ENCODE results near the gene PRDM16. TPM values are rescaled to one million over a fixed set of nuclear protein-coding genes. Genes with fewer than 3 reads are reported as not detected.

Gene PRDM16
- total RNA-seq, 1 donor from 2014 or later = 0.13 TPM

DNA sequence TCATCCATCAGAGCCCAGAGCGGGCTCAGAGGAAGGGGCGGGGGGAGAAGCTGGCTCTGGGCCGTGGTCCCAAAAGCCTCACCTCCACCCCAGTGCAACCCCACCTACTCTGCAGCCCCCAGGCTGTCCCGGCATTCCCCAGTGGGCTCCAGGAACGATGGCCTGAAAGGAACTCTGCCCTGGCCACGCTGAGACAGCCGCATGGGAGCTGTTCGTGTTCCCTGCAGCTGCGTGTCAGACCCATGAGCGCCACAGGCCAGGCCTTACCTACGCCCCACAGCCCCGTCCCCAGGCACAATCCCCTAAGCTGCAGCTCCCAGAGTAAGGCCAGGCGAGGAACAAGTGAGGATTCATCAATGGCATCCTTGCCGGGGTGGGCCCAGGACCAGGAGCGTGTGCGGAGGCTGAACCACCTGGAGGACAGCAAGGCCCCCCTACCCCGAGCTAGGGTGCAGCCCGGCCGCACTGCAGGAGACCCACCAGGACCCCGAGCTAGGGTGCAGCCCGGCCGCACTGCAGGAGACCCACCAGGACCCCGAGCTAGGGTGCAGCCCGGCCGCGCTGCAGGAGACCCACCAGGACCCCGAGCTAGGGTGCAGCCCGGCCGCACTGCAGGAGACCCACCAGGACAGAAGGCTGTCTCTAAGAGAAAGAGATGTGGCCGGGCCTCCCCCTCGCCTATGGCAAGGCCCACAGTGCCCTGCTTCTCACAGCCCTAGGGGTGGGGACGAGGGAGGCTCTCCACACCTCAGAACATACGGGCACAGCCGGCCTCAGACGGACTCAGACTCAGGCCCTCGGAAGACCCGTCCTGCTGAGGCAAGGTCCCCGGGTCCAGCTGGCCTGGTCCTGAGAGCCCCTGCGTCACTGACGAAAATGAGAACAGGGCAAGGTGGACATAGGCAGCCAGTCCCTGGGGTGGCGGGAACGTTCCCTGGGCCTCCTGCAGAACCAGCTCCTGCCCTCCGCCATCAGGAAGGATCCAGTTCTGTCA lies 359.0 kb downstream of the PRDM16 start:
- no peak for DNase-seq (ENCODE audit: low read depth, low spot score)

GRCh38 chr1:3428899-3429298 lies 359.9 kb downstream of the PRDM16 start:
- no peak for DNase-seq (ENCODE audit: low read depth, low spot score)

GRCh38 chr1:3429320-3429719 lies 360.3 kb downstream of the PRDM16 start:
- no peak for DNase-seq (ENCODE audit: low read depth, low spot score)

- DNase-seq (ENCODE audit: low read depth, low spot score) = no peak
Observed at GRCh38 chr1:3429766-3430165, 360.8 kb downstream of the PRDM16 start.

- DNase-seq (ENCODE audit: low read depth, low spot score) = no peak
Observed at GRCh38 chr1:3430406-3430805, 361.4 kb downstream of the PRDM16 start.

DNA sequence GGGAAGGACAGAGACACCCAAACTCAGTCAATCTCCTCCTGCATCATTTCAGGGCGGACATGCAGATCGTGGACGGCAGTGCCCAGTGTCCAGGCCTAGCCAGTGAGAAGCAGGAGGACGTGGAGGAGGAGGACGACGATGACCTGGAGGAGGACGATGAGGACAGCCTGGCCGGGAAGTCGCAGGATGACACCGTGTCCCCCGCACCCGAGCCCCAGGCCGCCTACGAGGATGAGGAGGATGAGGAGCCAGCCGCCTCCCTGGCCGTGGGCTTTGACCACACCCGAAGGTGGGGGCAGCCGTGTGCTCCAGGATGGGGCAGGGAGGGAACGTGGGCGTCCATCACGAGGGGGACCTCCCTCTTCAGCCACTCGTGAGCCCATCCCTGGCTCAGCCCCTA lies 361.8 kb downstream of the PRDM16 start:
- DNase-seq (ENCODE audit: low read depth, low spot score) = no peak

DNA sequence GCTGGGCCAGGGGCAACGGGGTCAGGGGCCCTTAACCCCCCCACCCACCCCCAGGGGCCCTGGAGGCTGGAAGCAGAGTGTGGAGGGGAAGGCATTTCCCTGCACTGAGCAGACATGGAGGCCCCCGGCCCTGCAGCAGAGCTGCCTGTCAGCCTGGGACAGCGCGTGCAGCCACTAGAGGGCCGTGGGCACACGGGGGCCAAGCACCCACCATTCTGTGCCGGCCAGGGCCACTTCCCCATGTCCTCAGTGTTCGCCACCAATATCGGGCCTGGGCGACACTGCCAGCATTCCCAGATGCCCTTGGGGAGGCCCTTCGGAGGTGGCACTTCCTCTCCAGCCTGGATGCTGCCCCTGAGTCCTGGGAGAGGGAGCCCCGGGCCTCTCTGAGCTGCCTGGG lies 362.3 kb downstream of the PRDM16 start:
- DNase-seq (ENCODE audit: low read depth, low spot score) = no peak

DNA sequence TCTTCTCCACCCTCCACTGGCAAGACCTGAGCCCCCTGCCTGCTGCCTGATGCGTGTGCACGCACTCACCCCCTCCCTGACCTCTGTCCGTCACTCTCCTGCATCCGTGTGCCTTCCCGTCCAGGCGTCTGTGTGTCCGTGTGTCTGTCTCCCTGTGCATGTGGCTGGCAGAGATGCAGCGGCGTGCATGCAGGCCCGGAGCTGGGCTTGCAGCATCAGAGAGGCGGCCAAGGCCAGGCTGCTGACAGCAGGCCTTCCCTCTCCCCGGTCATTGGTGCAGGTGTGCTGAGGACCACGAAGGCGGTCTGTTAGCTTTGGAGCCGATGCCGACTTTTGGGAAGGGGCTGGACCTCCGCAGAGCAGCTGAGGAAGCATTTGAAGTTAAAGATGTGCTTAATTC lies 362.7 kb downstream of the PRDM16 start:
- DNase-seq (ENCODE audit: low read depth, low spot score) = no peak

DNA sequence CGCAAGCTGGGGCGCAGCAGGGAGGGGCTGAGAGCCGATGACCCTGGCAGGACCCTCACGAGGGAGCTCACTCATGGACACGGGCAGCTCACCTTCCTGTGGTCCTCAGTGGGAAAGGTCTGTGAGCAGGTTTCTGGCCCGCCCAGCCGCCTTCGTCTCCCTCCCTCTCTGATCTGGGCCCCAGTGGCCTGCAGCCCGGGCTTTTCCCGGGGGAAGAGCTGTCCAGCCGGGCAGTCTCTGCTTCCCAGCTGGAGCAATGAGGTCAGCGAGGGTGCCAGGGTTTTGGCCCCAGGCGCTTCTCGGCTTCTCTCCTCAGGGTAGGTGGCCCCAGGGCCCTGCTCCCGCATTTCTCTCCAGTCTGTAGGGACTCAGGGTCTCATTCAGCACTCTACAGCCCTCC lies 363.3 kb downstream of the PRDM16 start:
- DNase-seq (ENCODE audit: low read depth, low spot score) = no peak

GRCh38 chr1:3433076-3433475 lies 364.1 kb downstream of the PRDM16 start:
- DNase-seq (ENCODE audit: low read depth, low spot score) = no peak

DNA sequence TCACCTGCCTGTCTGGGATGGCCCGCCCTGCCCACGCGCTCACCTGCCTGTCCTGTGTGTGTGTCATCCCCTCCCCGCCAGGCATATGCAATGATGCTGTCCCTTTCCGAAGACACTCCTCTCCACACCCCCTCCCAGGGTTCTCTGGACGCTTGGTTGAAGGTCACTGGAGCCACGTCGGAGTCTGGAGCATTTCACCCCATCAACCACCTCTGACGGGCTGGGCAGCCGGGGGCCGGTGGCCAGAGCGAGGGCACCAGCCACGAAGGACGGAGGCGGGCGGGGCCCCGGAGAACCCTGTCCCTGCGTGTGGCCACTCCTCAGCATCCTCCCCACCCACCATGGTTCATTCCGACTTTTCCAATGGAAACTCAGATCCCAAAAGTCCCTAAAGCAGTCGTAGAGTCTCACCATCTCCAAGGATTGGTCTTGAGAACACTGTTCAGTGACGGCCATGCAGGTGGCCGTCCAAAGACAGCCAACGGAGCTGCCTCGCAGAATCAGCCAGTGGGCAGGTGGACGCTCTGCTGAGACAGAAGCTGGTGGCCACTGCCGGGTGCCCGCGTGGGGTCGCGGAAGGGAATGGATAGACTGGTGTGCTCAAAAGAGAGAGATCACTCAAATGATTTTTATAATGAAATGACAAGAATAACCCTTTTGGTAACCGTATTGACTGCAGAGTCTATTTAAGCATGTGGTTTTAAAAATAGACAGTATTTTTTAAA lies 364.8 kb downstream of the PRDM16 start:
- no peak for DNase-seq (ENCODE audit: low read depth, low spot score)

DNA sequence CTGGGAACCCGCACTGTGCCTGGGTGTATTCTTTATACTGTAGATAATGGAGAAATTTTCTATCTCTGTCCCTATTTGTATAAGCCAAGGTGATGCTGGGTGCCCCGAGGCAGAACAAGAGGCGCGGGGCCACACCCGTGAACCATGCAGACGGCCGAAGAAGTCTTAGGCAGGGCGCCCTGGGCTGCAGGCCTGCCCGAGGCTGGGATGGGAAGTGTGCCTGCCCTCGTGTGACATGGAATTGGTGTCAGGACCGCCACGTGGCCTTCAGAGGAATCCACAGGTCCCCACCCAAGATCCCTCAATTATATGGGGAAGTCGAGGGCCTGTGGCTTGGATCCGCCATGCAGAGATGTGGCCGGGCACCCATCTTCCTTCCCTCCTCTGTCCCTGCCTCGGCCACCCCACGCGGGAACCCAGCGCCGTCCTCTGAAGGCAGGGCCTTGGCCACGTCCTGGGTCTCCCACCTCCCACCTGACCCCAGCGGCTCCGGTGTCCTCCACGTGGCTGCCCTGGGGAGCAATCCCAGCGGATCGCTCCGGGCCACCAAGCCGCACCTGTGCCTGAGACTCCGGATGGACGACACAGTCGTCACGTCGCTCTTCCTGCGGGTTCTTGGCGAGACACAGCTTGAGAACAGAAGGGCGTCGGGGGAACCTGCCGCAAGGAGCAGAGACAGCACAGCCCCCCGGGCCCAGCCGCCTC lies 365.6 kb downstream of the PRDM16 start:
- no peak for DNase-seq (ENCODE audit: low read depth, low spot score)

GRCh38 chr1:3435666-3436065 lies 366.7 kb downstream of the PRDM16 start:
- no peak for DNase-seq (ENCODE audit: low read depth, low spot score)

DNA sequence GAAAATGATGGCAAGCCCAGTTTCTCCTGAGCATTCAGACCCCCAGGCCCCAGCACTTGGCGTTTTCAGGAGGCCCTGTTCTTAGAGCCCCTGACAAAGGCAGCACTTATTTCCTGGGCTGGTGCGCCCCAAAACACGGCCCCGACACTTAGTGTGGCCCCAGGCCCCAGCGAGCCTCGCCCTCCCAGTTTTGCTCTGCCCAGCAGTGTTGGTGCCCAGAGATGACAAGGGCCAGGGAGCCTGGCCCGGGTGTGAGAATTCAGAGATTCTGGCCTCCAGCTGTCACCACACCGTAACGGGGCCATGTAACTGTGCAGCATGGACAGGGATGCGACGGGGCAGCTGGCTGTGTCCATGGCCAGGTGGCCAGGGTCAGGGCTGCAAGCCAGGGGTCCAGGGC lies 367.4 kb downstream of the PRDM16 start:
- no peak for DNase-seq (ENCODE audit: low read depth, low spot score)

DNA sequence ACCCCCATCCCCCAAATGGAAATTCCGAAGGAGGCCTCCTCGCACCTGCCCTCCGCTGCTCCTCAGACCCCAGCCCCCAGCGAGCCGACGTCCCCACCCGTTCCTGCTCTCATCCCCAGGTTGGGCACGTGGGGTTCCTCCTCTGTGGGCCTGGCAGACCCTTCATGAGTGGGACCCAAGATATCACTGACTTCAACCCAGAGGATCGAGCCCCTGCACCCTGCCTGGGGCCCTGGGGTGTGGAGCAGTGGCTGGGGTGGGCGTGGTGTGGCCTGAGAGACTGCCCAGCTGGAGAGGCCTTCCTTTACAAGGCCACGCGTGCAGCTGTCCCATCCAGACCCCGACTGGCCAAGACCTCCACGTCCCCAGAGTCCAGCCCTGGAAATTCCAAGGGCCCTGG lies 367.9 kb downstream of the PRDM16 start:
- no peak for DNase-seq (ENCODE audit: low read depth, low spot score)

GRCh38 chr1:3438661-3439180 lies 369.7 kb downstream of the PRDM16 start:
- DNase-seq (ENCODE audit: low read depth, low spot score) = no peak

DNA sequence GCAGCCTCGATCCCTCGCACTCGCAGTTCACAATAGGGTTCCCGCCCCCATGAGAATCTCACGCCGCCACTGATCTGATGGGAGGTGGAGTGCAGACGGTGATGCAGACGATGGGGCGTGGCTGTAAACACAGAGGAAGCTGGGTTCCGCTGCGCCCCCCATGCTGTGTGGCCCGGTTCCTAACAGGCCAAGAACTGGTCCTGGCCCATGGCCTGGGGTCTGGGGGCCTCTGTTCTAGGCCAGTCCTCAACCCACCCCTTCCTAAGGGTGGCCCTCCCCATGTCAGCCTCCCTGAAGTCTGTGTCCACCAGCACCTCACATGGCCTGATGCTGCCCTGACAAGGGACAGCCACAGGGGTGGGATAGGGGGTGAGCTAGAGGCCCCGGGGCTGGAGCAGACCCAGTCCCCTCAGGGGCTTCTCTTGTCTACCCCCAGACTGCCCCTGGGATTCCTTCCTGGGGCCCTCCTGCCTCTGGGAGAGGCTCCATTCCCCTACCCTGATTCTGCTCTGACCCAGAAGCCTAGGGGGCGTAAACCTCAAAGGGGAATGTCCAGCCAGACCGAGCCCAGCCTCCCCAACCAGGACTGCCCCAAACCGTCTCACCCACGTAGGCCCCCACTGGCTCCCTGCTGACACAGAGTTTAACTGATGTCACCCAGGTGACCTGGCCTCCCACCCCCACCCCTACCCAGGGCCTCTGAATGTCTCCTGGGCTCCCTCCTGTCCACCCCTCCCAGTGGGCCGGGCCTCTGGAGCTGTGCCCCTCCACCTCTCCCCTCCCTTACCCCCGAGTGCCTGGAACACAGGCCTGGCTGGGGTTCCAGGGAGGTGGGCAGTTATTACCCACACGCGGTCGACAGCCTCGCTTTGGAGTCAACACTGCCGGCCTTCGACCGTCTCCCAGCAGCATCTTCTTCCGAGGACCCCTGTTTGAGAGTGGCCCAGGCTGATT lies 370.6 kb downstream of the PRDM16 start:
- no peak for DNase-seq (ENCODE audit: low read depth, low spot score)

DNA sequence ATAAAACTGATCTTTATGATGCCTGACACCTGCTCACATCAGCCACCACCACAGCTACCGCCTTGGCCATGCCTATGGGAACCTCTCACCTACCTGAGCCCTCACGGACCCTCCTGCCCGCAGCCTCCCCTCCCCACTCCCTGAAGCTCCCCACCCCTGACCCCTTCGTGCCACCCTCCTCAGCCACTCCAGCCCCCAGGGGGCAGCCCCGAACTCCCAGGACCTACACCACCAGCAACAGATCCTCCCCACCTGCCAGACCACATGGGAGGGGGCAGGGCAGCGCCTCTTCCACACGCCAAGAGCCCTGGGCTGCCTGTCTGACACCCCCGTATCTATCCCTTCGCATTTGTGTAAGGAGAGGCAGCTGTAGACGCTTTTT lies 371.3 kb downstream of the PRDM16 start:
- no peak for DNase-seq (ENCODE audit: low read depth, low spot score)

DNA sequence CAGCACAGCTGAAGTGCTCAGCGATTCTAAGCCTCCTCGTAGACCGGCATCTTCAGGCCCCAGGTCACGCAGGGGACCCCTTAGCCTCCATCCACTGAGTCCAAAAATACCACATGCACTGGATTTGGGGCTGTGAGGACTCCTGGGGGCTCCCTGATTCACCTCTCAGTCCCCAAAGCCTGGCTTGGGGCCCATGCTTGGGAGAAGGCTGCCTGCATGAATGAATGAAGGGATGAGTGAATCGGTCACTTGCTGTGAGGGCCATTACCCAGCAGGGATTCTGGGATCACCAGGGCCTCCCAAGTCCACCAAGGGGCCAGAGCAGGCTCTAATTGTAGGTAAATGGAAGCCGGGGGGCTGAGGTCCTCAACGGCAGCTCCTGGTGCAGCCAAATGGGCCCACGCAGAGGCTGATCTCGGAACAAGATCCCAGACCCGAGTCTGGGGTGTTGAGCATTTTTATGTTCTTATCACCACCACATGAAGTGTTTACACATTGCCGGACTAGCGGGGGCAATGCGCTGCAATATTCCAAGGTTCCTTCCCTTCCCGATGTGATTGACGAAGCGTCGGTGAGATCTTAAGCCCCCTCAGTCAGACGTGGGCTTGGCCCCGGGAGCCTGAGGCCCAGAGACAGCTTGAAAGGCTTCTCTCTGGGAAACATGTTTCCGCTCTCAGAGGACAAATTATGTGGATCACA lies 371.9 kb downstream of the PRDM16 start:
- DNase-seq (ENCODE audit: low read depth, low spot score) = no peak

DNA sequence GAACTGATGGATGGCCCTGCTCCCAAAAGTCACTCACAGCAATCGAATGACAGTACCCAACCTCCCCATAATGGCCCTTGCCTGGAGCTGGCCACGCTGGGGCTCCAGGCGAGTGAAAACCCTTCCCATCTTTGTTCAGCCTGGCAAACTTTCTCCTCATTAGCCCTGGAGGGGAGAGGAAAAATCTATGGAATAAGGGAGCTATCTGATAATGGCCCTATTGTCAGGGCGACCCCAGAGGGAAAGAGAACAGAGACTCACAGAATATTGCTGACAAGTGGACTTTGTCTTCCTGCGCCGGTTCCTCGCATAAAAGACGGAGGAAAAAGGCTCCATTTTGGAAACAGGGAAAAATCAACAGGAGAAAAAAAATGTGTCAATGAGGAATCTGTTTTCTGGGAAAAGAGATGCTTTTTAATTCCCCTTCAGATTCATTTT lies 372.4 kb downstream of the PRDM16 start:
- no peak for DNase-seq (ENCODE audit: low read depth, low spot score)
